HG03432 (cell line): ENCODE measurements around the gene FHIP1A.

Source experiments
- ATAC-seq: cut with Tn5 transposase; IDR thresholded peaks from one replicate; pipeline ENCODE4 v1.9.1; 2021; ENCODE audit warnings: mild to moderate bottlenecking, moderate library complexity; ENCODE audit not compliant: unreplicated experiment

The FHIP1A gene

GRCh38 chr4:151455212-151455611 lies 46.2 kb downstream of the FHIP1A start:
- no peak for ATAC-seq

- no peak for ATAC-seq
These were observed 49.2 kb downstream of the FHIP1A start for GRCh38 chr4:151458148-151458547.
